Measurements from ENCODE around the gene NTSR2. TPM values are rescaled to one million over a fixed set of nuclear protein-coding genes. Genes with fewer than 3 reads are reported as not detected.

Gene NTSR2
- total RNA-seq, 6 experiments from 2014 or later = not detected

DNA sequence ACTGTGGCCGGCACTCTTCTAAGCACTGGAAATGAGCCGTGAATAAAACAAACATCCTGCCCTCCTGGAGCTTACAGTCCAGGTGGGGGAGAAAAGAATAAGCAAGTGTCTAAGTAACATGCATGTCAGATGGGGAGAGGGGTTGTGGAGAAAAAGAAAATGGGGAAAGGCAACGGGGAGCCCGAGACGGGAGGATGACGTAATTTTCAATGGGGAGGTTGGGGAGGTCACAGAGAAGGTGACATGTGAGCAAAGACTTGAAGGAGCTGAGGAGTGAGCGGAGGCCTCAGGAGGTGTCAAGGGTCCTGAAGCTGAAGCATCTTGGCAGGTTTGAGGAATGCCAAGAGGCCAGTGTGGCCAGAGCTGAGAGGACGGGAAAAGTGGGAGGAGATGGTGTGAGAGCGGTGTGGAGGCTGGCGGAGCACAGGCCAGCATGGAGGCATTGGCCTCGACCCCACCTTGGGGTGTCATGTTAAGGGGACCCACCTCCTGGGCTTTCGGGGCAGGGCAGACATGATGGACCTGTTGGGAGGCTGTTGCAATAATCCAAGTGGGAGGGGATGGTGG is 15.0 kb upstream of the NTSR2 start:
- Mint-ChIP-seq H3K9me3 (no peaks in the 10 kb centered on the region), H3K27ac (no peak overlapping the region), H3K4me1 (ENCODE audit: low read depth) (peaks cover 22% of the 10 kb centered on the region), H3K27me3 (ENCODE audit: insufficient read depth) (peaks cover 29% of the 10 kb centered on the region), H3K4me3 (no peak overlapping the region), H3K36me3 (ENCODE audit: low read depth) (no peaks in the 10 kb centered on the region)
- TF ChIP-seq, protein P1, sequence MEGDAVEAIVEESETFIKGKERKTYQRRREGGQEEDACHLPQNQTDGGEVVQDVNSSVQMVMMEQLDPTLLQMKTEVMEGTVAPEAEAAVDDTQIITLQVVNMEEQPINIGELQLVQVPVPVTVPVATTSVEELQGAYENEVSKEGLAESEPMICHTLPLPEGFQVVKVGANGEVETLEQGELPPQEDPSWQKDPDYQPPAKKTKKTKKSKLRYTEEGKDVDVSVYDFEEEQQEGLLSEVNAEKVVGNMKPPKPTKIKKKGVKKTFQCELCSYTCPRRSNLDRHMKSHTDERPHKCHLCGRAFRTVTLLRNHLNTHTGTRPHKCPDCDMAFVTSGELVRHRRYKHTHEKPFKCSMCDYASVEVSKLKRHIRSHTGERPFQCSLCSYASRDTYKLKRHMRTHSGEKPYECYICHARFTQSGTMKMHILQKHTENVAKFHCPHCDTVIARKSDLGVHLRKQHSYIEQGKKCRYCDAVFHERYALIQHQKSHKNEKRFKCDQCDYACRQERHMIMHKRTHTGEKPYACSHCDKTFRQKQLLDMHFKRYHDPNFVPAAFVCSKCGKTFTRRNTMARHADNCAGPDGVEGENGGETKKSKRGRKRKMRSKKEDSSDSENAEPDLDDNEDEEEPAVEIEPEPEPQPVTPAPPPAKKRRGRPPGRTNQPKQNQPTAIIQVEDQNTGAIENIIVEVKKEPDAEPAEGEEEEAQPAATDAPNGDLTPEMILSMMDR (IDR thresholded peaks at IDR 0.05) = no peak
- no peak for DNase-seq

DNA sequence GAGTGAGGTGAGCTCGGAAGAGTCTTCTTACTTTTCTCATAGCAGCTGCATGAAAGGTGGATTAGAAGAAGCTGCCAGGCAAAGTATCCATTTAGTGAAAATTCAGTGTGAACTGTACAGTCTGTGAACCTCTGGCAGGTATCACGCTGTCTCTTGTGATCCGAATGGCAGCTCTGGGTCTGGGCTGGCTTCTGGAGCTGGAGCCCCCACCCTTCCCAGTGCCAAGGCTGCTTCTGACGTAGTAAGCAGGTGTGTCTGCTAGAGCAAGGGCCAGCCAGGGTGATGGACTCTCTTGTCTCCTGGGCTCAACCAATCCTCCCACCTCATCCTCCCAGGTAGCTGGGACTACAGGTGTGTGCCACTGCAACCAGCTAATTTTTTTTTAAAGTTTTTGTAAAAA is 14.0 kb upstream of the NTSR2 start:
- TF ChIP-seq, protein P1 (IDR thresholded peaks at IDR 0.05) = no peak
- H3K4me1 Mint-ChIP-seq (ENCODE audit: low read depth) = peaks cover 22% of the 10 kb centered on the region
- no peak overlapping the region for H3K27ac Mint-ChIP-seq
- peaks cover 32% of the 10 kb centered on the region for H3K27me3 Mint-ChIP-seq (ENCODE audit: insufficient read depth)
- no peak overlapping the region for H3K4me3 Mint-ChIP-seq
- H3K9me3 Mint-ChIP-seq = no peaks in the 10 kb centered on the region
- DNase-seq = no peak
- H3K36me3 Mint-ChIP-seq (ENCODE audit: low read depth) = no peaks in the 10 kb centered on the region

GRCh38 chr2:11683476-11683875 is 13.5 kb upstream of the NTSR2 start:
- H3K9me3 Mint-ChIP-seq = no peaks in the 10 kb centered on the region
- no peaks in the 10 kb centered on the region for H3K36me3 Mint-ChIP-seq (ENCODE audit: low read depth)
- DNase-seq = no peak
- peaks cover 32% of the 10 kb centered on the region for H3K27me3 Mint-ChIP-seq (ENCODE audit: insufficient read depth)
- no peak overlapping the region for H3K27ac Mint-ChIP-seq
- peaks cover 17% of the 10 kb centered on the region for H3K4me1 Mint-ChIP-seq (ENCODE audit: low read depth)
- H3K4me3 Mint-ChIP-seq = no peak overlapping the region
- TF ChIP-seq, protein P1 (IDR thresholded peaks at IDR 0.05) = no peak

DNA sequence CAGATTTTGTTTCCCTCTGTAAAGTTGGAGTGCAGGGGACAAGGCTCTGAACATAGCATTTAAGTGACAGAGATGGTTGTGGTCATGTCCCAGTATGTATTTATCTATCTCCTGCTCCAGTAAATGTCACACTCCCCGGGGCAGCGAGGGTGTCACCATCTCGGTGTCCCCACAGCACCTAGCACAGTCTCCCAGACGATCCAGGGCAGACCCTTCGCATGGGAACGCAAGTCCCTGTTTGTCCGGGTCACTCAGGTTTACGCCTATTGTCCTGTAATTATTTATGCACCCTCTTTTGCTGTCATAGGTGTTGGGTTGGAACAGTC is 12.6 kb upstream of the NTSR2 start:
- no peak overlapping the region for H3K4me3 Mint-ChIP-seq
- no peaks in the 10 kb centered on the region for H3K36me3 Mint-ChIP-seq (ENCODE audit: low read depth)
- H3K4me1 Mint-ChIP-seq (ENCODE audit: low read depth) = peaks cover 8% of the 10 kb centered on the region
- DNase-seq = no peak
- TF ChIP-seq, protein P1 (IDR thresholded peaks at IDR 0.05) = no peak
- H3K27me3 Mint-ChIP-seq (ENCODE audit: insufficient read depth) = peaks cover 38% of the 10 kb centered on the region
- no peak overlapping the region for H3K27ac Mint-ChIP-seq
- H3K9me3 Mint-ChIP-seq = no peaks in the 10 kb centered on the region

GRCh38 chr2:11681722-11682589 is 12.0 kb upstream of the NTSR2 start:
- Mint-ChIP-seq H3K4me1 (ENCODE audit: low read depth) (peaks cover 8% of the 10 kb centered on the region), H3K27me3 (ENCODE audit: insufficient read depth) (peaks cover 39% of the 10 kb centered on the region)
- no peak for DNase-seq

More at GRCh38 chr2:11681722-11682589, 12.0 kb upstream of the NTSR2 start:
- no peak overlapping the region for H3K4me3 Mint-ChIP-seq
- no peaks in the 10 kb centered on the region for H3K9me3 Mint-ChIP-seq
- no peaks in the 10 kb centered on the region for H3K36me3 Mint-ChIP-seq (ENCODE audit: low read depth)
- H3K27ac Mint-ChIP-seq = no peak overlapping the region
- TF ChIP-seq, protein P1 (IDR thresholded peaks at IDR 0.05) = peak; percentile 97

Data from HFFc6 (cell line).